Raji (cell line): Measurements from ENCODE around the gene EPB41.

Experiments used
- POLR2A ChIP-seq: IDR thresholded peaks from 2 replicates; pipeline ENCODE4 v1.6.1; 2011; ENCODE audit warnings: low read depth, low read length, control low read depth; ENCODE audit not compliant: insufficient read depth

Gene EPB41

DNA sequence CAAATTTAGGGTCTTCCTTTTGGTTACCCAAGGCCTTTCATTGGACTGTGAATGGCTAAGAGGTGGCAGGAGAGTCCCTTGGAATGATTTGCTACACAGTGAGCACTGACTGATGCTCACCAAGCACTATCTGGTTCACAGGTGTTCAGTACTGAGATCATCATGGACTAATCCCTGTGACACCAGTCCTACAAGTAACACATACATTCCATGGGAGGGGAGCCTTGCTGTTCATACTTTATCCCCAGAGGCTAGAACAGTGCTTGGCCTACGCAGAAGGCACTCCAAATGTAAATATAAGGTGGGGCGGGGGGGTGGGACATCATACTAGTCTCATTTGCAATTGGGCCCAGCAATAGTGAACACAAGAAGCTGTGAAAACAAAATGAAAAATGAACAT lies 229.8 kb downstream of the EPB41 start:
- no peak for TF ChIP-seq POLR2A

DNA sequence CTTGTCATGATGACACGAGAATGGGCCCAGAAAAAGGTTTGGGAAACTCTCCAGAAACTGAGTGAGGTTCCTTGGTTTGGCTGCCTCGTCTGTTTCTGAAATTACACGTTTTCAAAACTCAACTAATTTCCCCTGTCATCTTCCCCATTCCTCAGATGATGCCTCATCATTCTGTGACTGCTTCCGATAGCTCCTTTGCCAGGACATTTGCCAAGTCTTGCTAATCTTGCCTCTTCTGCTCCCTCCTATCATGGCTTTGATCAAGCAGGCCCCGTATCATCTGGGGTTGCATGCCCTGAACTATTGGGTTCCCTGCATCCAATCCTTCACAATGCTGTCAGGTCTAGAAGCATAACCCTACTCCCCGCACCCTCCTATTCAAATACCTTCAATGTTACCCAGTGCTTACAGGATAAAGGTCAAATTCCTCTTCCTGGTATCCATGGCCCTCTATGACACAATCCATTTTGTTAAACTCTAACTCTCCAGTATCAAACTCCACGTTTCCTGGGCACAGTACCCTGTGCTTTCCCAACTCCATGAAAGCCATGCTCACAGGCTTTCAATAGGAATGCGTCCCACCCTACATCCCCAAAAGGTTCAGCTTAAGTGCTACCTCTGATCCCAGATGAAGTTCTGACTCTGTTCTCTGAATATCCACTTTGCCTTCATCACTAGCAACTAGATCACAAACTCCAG lies 231.5 kb downstream of the EPB41 start:
- TF ChIP-seq POLR2A: no peak

DNA sequence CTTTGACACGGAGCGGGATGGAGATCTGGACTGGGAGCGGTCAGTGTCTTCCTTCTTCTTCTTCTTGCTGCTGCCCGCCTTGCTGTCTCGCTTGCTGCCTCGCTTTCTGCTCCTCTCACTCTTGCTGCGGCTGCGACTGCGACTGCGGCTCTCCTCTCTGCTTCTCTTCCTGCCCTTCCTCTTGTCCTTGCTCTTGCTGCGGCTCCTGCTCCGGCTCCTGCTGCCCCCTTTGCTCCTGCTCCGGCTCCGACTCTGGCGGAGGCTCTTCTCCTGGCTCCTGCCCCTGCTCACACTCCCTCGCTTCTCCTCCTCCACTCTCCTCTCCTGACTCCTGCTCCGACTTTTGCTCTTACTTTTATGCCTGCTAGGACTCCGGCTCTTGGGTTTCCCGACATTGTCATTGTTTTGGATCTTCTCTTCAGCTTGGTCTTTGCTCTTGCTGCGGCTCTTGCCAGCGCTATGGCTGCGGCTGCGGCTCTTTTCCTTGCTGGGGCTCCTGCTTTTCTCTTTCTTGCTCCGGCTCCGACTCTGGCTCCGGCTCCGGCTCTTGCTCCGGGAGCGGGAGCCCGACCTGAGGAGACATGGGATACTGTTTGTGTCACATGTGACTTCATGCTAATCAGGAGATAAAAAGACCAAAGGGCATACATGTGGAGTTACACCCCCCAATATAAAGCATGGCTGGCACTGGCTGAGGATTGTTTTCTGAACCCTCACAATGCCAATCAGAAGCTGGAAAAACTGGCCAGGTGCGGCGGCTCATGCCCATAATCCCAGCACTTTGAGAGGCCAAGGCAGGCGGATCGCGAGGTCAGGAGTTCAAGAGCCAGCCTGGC lies 234.5 kb downstream of the EPB41 start:
- TF ChIP-seq POLR2A: no peak

DNA sequence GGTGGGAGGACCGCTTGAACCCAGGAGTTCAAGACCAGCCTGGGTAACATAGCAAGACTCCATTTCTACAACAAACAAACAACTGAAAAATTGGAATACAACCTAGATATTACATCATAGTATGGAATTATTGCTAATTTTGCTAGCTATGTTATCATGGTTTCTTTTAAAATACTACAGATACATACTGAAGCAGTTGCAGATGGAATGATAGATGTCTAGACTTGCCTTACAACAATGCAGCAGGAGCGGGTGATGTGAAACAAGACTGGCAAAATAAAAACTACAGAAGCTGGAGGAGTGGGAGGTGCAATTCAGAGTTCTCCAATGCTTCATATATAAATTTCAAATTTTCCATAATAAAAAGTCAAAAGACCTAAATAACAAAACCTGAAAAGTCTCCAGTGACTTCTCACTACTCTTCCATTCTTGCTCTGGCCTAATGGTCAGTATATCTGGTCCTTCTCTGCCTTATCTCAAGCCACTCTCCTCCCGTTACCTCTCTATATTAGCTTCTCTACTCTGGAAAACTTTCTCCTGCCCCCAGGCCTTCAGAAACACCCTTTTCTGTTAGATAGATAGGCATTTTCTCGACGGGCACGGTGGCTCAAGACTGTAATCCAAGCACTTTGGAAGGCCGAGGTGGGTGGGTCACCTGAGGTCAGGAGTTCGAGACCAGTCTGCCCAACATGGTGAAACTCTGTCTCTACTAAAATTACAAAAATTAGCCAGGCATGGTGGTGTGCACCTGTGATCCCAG lies 237.9 kb downstream of the EPB41 start:
- TF ChIP-seq POLR2A: no peak

DNA sequence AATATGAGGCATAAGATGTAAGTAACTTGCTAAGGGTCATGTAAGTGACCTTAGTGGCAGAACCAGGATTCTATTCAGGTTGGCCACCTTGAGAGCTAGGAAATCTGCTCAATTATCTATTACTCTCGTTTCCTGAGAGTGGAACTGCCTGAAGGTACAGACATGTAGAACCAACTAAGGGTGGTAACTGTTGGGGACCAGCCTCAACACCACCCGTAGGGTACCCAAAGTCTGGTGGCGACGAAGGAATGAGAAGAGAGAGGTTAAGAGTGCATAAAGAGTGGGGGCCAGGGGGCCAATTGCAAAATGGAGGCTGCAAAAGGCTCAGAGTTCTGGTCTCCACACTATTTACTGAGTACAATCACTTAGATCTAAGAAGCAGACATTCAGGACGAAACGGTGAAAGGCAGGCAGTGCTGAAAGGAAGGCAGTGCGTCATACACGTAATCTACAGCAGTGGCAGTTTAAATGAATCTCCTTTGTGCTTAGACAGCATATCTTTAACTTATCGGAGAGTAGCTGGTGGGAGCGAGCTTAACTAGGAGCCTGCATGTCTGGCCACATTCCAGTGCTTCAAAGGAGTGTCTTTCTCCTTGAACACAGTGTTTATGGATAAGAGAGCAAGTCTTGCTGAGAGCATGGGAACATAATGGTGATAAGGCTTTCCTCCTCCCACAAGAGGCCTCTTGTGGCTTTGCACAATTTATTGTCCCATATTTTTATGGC lies 242.3 kb downstream of the EPB41 start:
- no peak for TF ChIP-seq POLR2A

DNA sequence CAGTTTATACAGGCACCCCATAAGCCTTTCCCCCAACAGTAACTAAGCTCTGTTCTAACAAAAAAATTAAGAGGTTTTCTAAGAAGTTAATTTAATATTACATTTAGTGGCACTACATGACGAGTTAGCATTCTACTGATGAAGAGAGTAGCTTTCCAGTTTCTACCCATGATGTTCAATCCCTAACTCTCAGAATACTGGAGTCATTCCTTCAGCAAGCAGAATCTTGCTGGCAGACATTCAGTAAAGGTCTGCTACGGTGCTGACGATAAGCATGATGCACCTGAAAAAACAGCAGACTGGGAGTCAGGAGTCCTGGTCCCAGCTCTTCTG lies 242.9 kb downstream of the EPB41 start:
- no peak for TF ChIP-seq POLR2A

DNA sequence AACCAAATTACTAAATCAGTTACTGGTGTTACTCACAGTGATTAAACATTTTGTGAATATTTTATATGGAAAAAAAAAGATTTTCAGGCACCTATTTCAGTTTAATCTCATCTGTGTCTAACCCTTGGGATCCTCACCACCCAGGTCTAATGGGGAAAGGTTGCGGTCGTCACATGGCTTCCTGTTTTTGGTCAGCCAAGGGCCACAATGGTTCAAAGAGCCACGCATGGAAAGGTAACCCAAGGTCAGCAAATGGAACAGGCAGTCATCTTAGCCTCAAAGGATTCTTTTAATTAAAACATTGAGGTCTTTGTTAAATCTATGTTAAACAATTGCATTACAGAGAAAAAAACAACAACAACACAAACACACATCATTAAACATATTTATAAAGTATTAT lies 245.4 kb downstream of the EPB41 start:
- no peak for TF ChIP-seq POLR2A

DNA sequence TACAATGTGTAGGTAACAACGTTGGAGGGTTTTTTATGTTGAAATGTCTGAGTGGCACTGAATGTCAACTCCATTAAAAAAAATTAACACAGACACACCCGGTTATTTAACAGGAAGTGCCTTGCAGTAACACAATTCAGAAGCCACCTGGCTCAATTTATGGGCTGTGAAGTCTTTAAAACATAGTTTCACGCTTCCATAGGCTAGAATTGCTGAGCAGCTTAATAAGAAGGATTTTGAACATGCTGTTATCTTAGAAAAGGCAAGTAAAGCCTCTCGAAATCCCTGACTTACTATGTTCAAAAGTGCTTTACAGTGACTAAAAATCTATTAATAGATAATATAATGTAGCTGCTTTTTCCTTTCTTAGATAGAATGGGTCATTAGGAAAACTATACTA lies 247.7 kb downstream of the EPB41 start:
- no peak for TF ChIP-seq POLR2A

DNA sequence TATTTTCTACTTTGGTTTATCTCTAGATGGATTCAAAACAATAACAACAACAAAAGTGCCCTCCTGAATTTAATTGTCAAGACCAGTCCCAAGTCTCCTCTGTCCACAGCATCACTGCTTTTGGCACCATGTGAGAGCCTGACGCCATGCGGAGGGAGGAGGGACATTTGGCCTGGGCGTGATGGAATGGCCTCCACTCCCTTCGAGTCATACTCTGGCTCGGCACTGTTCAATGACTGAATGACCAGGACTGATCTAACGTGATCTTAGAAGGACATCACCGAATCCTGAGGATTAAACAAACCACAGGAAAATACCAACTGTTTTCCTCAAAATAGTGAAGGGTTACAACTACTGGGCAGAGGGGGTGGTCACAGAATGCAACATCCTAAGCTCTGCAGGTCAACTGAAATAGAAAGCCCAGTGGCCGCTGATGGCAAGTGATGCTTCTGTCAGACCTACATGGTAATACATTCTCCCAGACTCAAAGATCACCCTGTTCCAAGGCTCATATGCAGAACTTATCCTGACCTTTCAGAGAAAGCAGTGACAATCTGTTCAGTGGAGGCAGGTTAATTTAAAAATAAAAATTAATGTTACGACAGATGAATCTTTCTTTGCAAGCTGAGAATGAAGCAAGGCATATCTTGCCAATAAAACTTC lies 248.2 kb downstream of the EPB41 start:
- TF ChIP-seq POLR2A: no peak

DNA sequence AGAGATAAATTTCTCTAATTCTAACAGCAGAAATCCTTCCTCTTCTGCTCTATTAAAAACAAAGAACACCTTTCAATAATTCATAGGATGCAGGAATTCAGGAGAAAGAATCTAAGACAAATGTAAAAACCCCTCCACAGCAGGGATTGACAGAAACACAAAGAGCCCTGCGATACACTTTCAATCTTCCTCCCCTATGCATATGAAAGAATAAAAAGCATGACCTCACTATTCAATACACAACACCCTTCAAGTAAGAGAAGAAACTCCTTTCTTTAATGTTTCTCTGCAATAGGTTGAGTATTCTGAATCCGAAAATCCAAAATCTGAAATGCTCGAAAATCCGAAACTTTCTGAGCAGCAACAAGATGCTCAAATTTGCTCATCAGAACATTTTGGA lies 250.2 kb downstream of the EPB41 start:
- no peak for TF ChIP-seq POLR2A

DNA sequence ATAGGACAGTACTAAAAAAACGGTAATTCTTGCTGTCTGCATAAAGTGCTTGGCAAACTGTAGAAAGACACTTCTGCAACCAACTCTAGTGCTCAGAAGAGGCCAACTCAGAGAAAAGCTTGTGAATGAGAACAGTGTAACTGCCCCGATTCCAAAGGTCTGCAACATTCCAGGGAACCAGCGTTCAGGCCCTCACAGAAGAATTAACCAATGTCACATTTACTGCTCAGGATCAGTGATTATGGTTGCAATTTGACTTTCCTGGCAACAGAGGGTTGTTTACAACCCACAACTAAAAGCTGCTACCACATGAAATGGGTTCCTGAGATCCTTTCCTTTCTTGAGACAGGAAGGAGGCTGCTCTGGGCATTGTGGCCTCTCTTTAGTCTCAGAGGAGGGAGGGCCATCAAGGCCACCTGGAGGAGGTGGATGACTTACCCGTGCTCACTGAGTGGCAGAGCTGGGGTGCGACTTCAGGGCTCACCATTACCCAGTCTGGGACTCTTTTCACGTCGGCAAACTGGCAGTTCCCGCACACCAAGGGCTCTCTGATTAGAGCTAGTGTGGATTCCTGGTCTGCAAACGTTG lies 252.0 kb downstream of the EPB41 start:
- no peak for TF ChIP-seq POLR2A

DNA sequence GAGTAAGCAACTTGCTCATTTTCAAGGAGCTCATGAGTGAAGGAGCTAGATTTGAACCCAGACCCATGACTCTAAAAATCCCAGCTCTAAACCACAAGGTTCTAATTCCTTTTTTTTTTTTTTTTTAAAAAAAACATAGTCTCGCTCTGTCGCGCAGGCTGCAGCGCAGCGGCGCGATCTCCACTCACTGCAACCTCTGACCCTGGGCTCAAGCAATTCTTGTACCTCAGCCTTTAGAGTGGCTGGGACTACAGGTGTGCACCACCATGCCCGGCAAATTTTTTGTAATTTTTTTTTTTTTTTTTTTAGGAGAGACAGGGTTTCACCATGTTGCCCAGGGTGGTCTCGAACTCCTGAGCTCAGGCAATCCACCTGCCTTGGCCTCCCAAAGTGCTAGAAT lies 253.5 kb downstream of the EPB41 start:
- no peak for TF ChIP-seq POLR2A
